ENCODE results near the gene NBPF8. TPM values are rescaled to one million over a fixed set of nuclear protein-coding genes. Genes with fewer than 3 reads are reported as not detected.
"Not testable (repeated sequence)": the region's sequence is repeated elsewhere in the genome, so short reads cannot be mapped to it uniquely, and the experiment has no call there.

Gene NBPF8
- polyA plus RNA-seq, 1 donor from 2014 or later, result 44.1 TPM

DNA sequence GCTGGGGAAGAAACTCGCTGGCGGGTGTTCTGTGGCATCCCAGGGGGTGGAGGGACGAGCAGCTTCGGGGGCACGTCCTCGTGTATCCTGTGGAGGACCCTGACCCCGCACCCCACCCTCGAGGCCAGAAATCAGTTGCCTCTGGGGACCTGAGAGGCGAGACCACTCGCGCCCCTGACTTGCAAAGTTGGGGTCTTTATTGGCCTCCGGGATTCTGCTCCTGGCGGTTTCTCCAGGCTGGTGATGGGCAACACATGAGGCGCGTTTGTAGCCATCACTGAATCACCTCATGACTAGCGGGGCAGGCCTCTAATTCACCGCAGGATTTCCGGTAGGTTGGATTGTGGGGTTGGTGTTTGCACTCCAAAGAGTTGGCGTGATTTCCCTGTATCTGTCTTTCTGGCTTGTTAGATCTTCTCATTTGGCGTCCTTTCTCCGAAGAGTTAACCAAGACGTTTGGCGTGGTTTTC, 692 bp downstream of the NBPF8 start:
- H3F3A ChIP-seq (ENCODE audit: insufficient read depth, low read length, poor library complexity, severe bottlenecking); H3K4me2 ChIP-seq (ENCODE audit: low read length); H3K27ac ChIP-seq (ENCODE audit: low read length); H3K9me3 ChIP-seq (ENCODE audit: low read length); H4K20me1 ChIP-seq (ENCODE audit: insufficient read depth); H2AFZ ChIP-seq (ENCODE audit: low read depth, low read length); H3K27me3 ChIP-seq (ENCODE audit: insufficient read depth, low read depth, low read length); H3K36me3 ChIP-seq (ENCODE audit: insufficient read depth, low read length); H3K9ac ChIP-seq (ENCODE audit: low read length); H3K9me2 ChIP-seq (ENCODE audit: insufficient read depth, low read length); H3K79me2 ChIP-seq (replicated peaks; ENCODE audit: insufficient read depth, low read length): not testable (repeated sequence)
- TF ChIP-seq MXI1 (conservative IDR thresholded peaks at IDR 0.05; ENCODE audit: poor library complexity, severe bottlenecking), result peak; percentile 58
- peak; percentile 20 for TF ChIP-seq CTCF (IDR thresholded peaks at IDR 0.05; ENCODE audit: poor library complexity, severe bottlenecking)
- H3K4me3 ChIP-seq (ENCODE audit: low read length), result peak overlapping the region; percentile 63

GRCh38 chr1:120425063-120425462, 10.2 kb downstream of the NBPF8 start:
- H3K4me2 ChIP-seq (ENCODE audit: low read length); H3K27me3 ChIP-seq (ENCODE audit: insufficient read depth, low read depth, low read length); H3F3A ChIP-seq (ENCODE audit: insufficient read depth, low read length, poor library complexity, severe bottlenecking); H3K9me2 ChIP-seq (ENCODE audit: insufficient read depth, low read length); H3K9me3 ChIP-seq (ENCODE audit: low read length); H4K20me1 ChIP-seq (ENCODE audit: insufficient read depth); H3K36me3 ChIP-seq (ENCODE audit: insufficient read depth, low read length); H2AFZ ChIP-seq (ENCODE audit: low read depth, low read length); H3K4me3 ChIP-seq (ENCODE audit: low read length); H3K9ac ChIP-seq (ENCODE audit: low read length); H3K79me2 ChIP-seq (replicated peaks; ENCODE audit: insufficient read depth, low read length); H3K27ac ChIP-seq (ENCODE audit: low read length): not testable (repeated sequence)

GRCh38 chr1:120431626-120432025, 16.8 kb downstream of the NBPF8 start:
- H3F3A ChIP-seq (ENCODE audit: insufficient read depth, low read length, poor library complexity, severe bottlenecking); H2AFZ ChIP-seq (ENCODE audit: low read depth, low read length): not testable (repeated sequence)

DNA sequence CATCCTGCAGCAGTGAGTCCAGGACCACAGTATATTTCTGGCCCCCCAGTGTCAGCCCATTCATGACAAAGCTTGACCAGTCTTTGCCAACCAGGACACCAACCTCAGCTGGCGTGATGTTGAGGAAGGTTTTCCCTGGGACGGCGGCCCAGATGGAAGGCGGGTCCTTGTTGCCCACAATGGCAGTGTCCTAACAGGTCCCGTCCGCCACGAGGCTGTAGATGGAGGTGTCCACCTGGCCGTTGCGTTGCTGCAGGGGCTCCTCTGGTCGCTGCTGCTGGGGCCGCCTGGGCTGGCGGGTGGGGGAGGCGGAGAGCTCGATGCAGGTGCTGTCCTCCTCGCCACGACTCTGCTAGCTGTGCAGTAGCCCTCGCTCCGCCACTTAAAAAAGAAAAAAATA, 19.0 kb downstream of the NBPF8 start:
- H3K9ac ChIP-seq (ENCODE audit: low read length); H3K36me3 ChIP-seq (ENCODE audit: insufficient read depth, low read length); H3K27me3 ChIP-seq (ENCODE audit: insufficient read depth, low read depth, low read length); H3K4me2 ChIP-seq (ENCODE audit: low read length); H3K4me3 ChIP-seq (ENCODE audit: low read length); H3K27ac ChIP-seq (ENCODE audit: low read length); H3K9me2 ChIP-seq (ENCODE audit: insufficient read depth, low read length); H3K9me3 ChIP-seq (ENCODE audit: low read length); H2AFZ ChIP-seq (ENCODE audit: low read depth, low read length); H3F3A ChIP-seq (ENCODE audit: insufficient read depth, low read length, poor library complexity, severe bottlenecking); H4K20me1 ChIP-seq (ENCODE audit: insufficient read depth); H3K79me2 ChIP-seq (replicated peaks; ENCODE audit: insufficient read depth, low read length): not testable (repeated sequence)

More at GRCh38 chr1:120431626-120432025, 16.8 kb downstream of the NBPF8 start:
- not testable (repeated sequence) for H3K27me3 ChIP-seq (ENCODE audit: insufficient read depth, low read depth, low read length); H3K9ac ChIP-seq (ENCODE audit: low read length); H3K79me2 ChIP-seq (replicated peaks; ENCODE audit: insufficient read depth, low read length); H4K20me1 ChIP-seq (ENCODE audit: insufficient read depth); H3K4me2 ChIP-seq (ENCODE audit: low read length); H3K27ac ChIP-seq (ENCODE audit: low read length); H3K9me2 ChIP-seq (ENCODE audit: insufficient read depth, low read length); H3K9me3 ChIP-seq (ENCODE audit: low read length); H3K36me3 ChIP-seq (ENCODE audit: insufficient read depth, low read length); H3K4me3 ChIP-seq (ENCODE audit: low read length)

DNA sequence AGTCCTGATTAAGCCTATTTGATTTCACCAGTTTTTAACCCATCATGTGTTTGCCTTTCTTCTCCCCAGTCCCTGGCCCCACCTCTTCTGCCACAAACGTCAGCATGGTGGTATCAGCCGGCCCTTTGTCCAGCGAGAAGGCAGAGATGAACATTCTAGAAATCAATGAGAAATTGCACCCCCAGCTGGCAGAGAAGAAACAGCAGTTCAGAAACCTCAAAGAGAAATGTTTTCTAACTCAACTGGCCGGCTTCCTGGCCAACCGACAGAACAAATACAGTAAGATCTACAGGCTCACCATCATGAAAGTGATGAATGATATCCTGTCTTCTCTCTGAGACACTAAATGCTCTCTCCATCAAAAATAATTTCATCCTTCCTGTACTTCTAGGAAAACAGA, 34.3 kb downstream of the NBPF8 start:
- not testable (repeated sequence) for H3K4me3 ChIP-seq (ENCODE audit: low read length); H3K79me2 ChIP-seq (replicated peaks; ENCODE audit: insufficient read depth, low read length); H3K9me2 ChIP-seq (ENCODE audit: insufficient read depth, low read length); H3F3A ChIP-seq (ENCODE audit: insufficient read depth, low read length, poor library complexity, severe bottlenecking); H3K9ac ChIP-seq (ENCODE audit: low read length); H3K4me2 ChIP-seq (ENCODE audit: low read length); H3K9me3 ChIP-seq (ENCODE audit: low read length); H3K27me3 ChIP-seq (ENCODE audit: insufficient read depth, low read depth, low read length); H4K20me1 ChIP-seq (ENCODE audit: insufficient read depth); H3K27ac ChIP-seq (ENCODE audit: low read length); H2AFZ ChIP-seq (ENCODE audit: low read depth, low read length); H3K36me3 ChIP-seq (ENCODE audit: insufficient read depth, low read length)

Other genes starting within 250 kb of the NBPF8 start
- 29.3 and 29.9 TPM in 2 replicates for gene SEC22B, start 238.5 kb upstream of the NBPF8 start, polyA plus RNA-seq

Data from neural cell (in vitro differentiated cells).